Effector memory CD4-positive, alpha-beta T cell (primary cell): Measurements from ENCODE around the gene RPN2.

Experiments
- DNase-seq, 3 donors: peaks; one replicate each; pipeline ENCODE4 v3.0.0-alpha.2; 2020
- H3K27ac ChIP-seq: 2 replicates; pipeline ENCODE4 v1.7.0; 2013; ENCODE audit warnings: mild to moderate bottlenecking, low read length, moderate library complexity; ENCODE audit not compliant: insufficient read depth, poor library complexity, severe bottlenecking
- H3K27me3 ChIP-seq: replicated peaks from 2 replicates; pipeline ENCODE4 v1.7.0; 2013; ENCODE audit warnings: mild to moderate bottlenecking, low read length; ENCODE audit not compliant: insufficient read depth, control insufficient read depth, poor library complexity, severe bottlenecking
- H3K36me3 ChIP-seq: 2 replicates; pipeline ENCODE4 v1.7.0; 2013; ENCODE audit warnings: mild to moderate bottlenecking, low read length, moderate library complexity; ENCODE audit not compliant: control insufficient read depth, insufficient read depth
- H3K4me1 ChIP-seq: 2 replicates; pipeline ENCODE4 v1.7.0; 2013; ENCODE audit warnings: low read length, mild to moderate bottlenecking; ENCODE audit not compliant: control insufficient read depth, insufficient read depth, poor library complexity, severe bottlenecking
- H3K4me3 ChIP-seq: 2 replicates; pipeline ENCODE4 v1.7.0; 2013; ENCODE audit warnings: low read length, low read depth, mild to moderate bottlenecking; ENCODE audit not compliant: insufficient read depth, poor library complexity, severe bottlenecking
- H3K9me3 ChIP-seq: 2 replicates; pipeline ENCODE4 v1.7.0; 2013; ENCODE audit warnings: mild to moderate bottlenecking, low read length, moderate library complexity; ENCODE audit not compliant: control insufficient read depth

The RPN2 gene

GRCh38 chr20:37154684-37155298, 24.3 kb upstream of the RPN2 start:
- H3K4me3 ChIP-seq = no peak overlapping the region
- no peak for DNase-seq
- no peaks in the 10 kb centered on the region for H3K4me1 ChIP-seq

GRCh38 chr20:37155987-37156386, 23.1 kb upstream of the RPN2 start:
- no peaks in the 10 kb centered on the region for H3K9me3 ChIP-seq
- DNase-seq = no peak
- no peak overlapping the region for H3K4me3 ChIP-seq
- H3K27ac ChIP-seq = no peak overlapping the region
- H3K4me1 ChIP-seq = no peaks in the 10 kb centered on the region
- no peaks in the 10 kb centered on the region for H3K27me3 ChIP-seq
- H3K36me3 ChIP-seq = no peaks in the 10 kb centered on the region

More at GRCh38 chr20:37154684-37155298, 24.3 kb upstream of the RPN2 start:
- H3K27ac ChIP-seq = no peak overlapping the region
- H3K27me3 ChIP-seq = no peaks in the 10 kb centered on the region
- no peaks in the 10 kb centered on the region for H3K36me3 ChIP-seq
- H3K9me3 ChIP-seq = no peaks in the 10 kb centered on the region

- no peak for DNase-seq
- Histone ChIP-seq H3K27me3 (no peaks in the 10 kb centered on the region), H3K9me3 (no peaks in the 10 kb centered on the region), H3K4me1 (no peaks in the 10 kb centered on the region), H3K4me3 (no peak overlapping the region), H3K36me3 (no peaks in the 10 kb centered on the region), H3K27ac (no peak overlapping the region)
Measured at GRCh38 chr20:37158248-37158647, 20.9 kb upstream of the RPN2 start.

- DNase-seq = no peak
- Histone ChIP-seq H3K36me3 (no peaks in the 10 kb centered on the region), H3K27ac (no peak overlapping the region), H3K4me3 (no peak overlapping the region), H3K27me3 (no peaks in the 10 kb centered on the region), H3K9me3 (no peaks in the 10 kb centered on the region), H3K4me1 (no peaks in the 10 kb centered on the region)
Measured at GRCh38 chr20:37160683-37161082, 18.4 kb upstream of the RPN2 start.

GRCh38 chr20:37161830-37162549, 17.1 kb upstream of the RPN2 start:
- Histone ChIP-seq H3K36me3 (no peaks in the 10 kb centered on the region), H3K9me3 (no peaks in the 10 kb centered on the region), H3K4me3 (no peak overlapping the region), H3K27me3 (no peaks in the 10 kb centered on the region), H3K27ac (no peak overlapping the region), H3K4me1 (no peaks in the 10 kb centered on the region)
- DNase-seq = no peak

- H3K4me3 ChIP-seq = no peak overlapping the region
- no peak overlapping the region for H3K27ac ChIP-seq
- H3K27me3 ChIP-seq = no peaks in the 10 kb centered on the region
- DNase-seq = no peak
- H3K36me3 ChIP-seq = no peaks in the 10 kb centered on the region
- no peaks in the 10 kb centered on the region for H3K4me1 ChIP-seq
- no peaks in the 10 kb centered on the region for H3K9me3 ChIP-seq
Measured at GRCh38 chr20:37162646-37163045, 16.5 kb upstream of the RPN2 start.

GRCh38 chr20:37163832-37164554, 15.1 kb upstream of the RPN2 start:
- Histone ChIP-seq H3K9me3 (no peaks in the 10 kb centered on the region), H3K27me3 (no peaks in the 10 kb centered on the region), H3K36me3 (no peaks in the 10 kb centered on the region), H3K4me1 (no peaks in the 10 kb centered on the region), H3K4me3 (no peak overlapping the region), H3K27ac (no peak overlapping the region)
- no peak for DNase-seq

- no peak for DNase-seq
- H3K4me1 ChIP-seq = no peaks in the 10 kb centered on the region
- H3K9me3 ChIP-seq = no peaks in the 10 kb centered on the region
- H3K4me3 ChIP-seq = no peak overlapping the region
- no peak overlapping the region for H3K27ac ChIP-seq
- H3K36me3 ChIP-seq = no peaks in the 10 kb centered on the region
- no peaks in the 10 kb centered on the region for H3K27me3 ChIP-seq
Measured at GRCh38 chr20:37165031-37165430, 14.1 kb upstream of the RPN2 start.

- Histone ChIP-seq H3K27me3 (no peaks in the 10 kb centered on the region), H3K9me3 (no peaks in the 10 kb centered on the region), H3K36me3 (no peaks in the 10 kb centered on the region), H3K4me1 (no peaks in the 10 kb centered on the region), H3K27ac (no peak overlapping the region), H3K4me3 (no peak overlapping the region)
- DNase-seq = no peak
Measured at GRCh38 chr20:37166867-37167266, 12.3 kb upstream of the RPN2 start.

GRCh38 chr20:37172836-37173235, 6.3 kb upstream of the RPN2 start:
- no peak for DNase-seq
- no peaks in the 10 kb centered on the region for H3K36me3 ChIP-seq
- H3K27me3 ChIP-seq = no peaks in the 10 kb centered on the region
- no peak overlapping the region for H3K4me3 ChIP-seq
- H3K4me1 ChIP-seq = no peaks in the 10 kb centered on the region
- no peak overlapping the region for H3K27ac ChIP-seq
- H3K9me3 ChIP-seq = no peaks in the 10 kb centered on the region
